GM23338 (cell line): ENCODE results near the gene RBM44. TPM values are rescaled to one million over a fixed set of nuclear protein-coding genes. Genes with fewer than 3 reads are reported as not detected.

ENCODE experiments used
- ATAC-seq: fragments of 200-7000 bp; cut with Tn5 transposase; 3 replicates; pipeline ENCODE4 v1.9.1; 2020
- DNase-seq: peaks from one replicate; pipeline ENCODE4 v3.0.0-alpha.2; 2015; ENCODE audit warnings: low spot score
- H2AFZ ChIP-seq: fragments of 200-600 bp; sonication (generic); 2 replicates; pipeline ENCODE4 v1.8.0; 2016; ENCODE audit warnings: antibody characterized with exemption, mild to moderate bottlenecking, moderate library complexity
- H3F3A ChIP-seq: fragments of 200-600 bp; sonication (generic); replicated peaks from 2 replicates; pipeline ENCODE4 v1.8.0; 2017; ENCODE audit warnings: antibody characterized with exemption, mixed run types, low read depth
- H3K27ac ChIP-seq: fragments of 200-600 bp; sonication (generic); 2 replicates; pipeline ENCODE4 v1.6.1; 2016; ENCODE audit warnings: low read depth
- H3K27me3 ChIP-seq: fragments of 200-600 bp; sonication (generic); 2 replicates; pipeline ENCODE4 v1.8.0; 2016; ENCODE audit warnings: mild to moderate bottlenecking, mixed run types, moderate library complexity; ENCODE audit not compliant: insufficient read depth
- H3K36me3 ChIP-seq: fragments of 200-600 bp; sonication (generic); 2 replicates; pipeline ENCODE4 v1.8.0; 2016; ENCODE audit warnings: mild to moderate bottlenecking; ENCODE audit not compliant: insufficient read depth
- H3K4me1 ChIP-seq: fragments of 200-600 bp; sonication (generic); 2 replicates; pipeline ENCODE4 v1.8.0; 2016; ENCODE audit warnings: mild to moderate bottlenecking, moderate library complexity; ENCODE audit not compliant: insufficient read depth
- H3K4me2 ChIP-seq: fragments of 200-600 bp; sonication (generic); 2 replicates; pipeline ENCODE4 v1.7.1; 2017; ENCODE audit warnings: mixed run types
- H3K4me3 ChIP-seq: fragments of 200-600 bp; sonication (generic); 2 replicates; pipeline ENCODE4 v1.6.1; 2016; ENCODE audit warnings: mixed run types
- H3K79me2 ChIP-seq: fragments of 200-600 bp; sonication (generic); replicated peaks from 2 replicates; pipeline ENCODE4 v1.8.0; 2017; ENCODE audit warnings: mild to moderate bottlenecking; ENCODE audit not compliant: insufficient read depth
- H3K9me2 ChIP-seq: fragments of 200-600 bp; sonication (generic); 2 replicates; pipeline ENCODE4 v1.8.0; 2017; ENCODE audit not compliant: insufficient read depth
- H4K20me1 ChIP-seq: fragments of 200-600 bp; sonication (generic); replicated peaks from 2 replicates; pipeline ENCODE4 v1.8.0; 2017; ENCODE audit warnings: mild to moderate bottlenecking; ENCODE audit not compliant: insufficient read depth
- H3K27ac Mint-ChIP-seq: 2 replicates; pipeline ENCODE4 v1.8.0; 2020; ENCODE audit warnings: inconsistent platforms, mild to moderate bottlenecking, moderate library complexity, mixed read lengths
- H3K27me3 Mint-ChIP-seq: 3 replicates; pipeline ENCODE4 v1.8.0; 2022; ENCODE audit warnings: low read depth, mild to moderate bottlenecking, moderate library complexity, mixed read lengths, inconsistent platforms; ENCODE audit not compliant: insufficient read depth, poor library complexity
- H3K36me3 Mint-ChIP-seq: 3 replicates; pipeline ENCODE4 v1.8.0; 2021; ENCODE audit warnings: low read depth, mild to moderate bottlenecking, inconsistent platforms, moderate library complexity, mixed read lengths
- H3K4me1 Mint-ChIP-seq: 3 replicates; pipeline ENCODE4 v1.8.0; 2020; ENCODE audit warnings: mild to moderate bottlenecking, inconsistent platforms, mixed read lengths
- H3K4me3 Mint-ChIP-seq: 3 replicates; pipeline ENCODE4 v1.8.0; 2021; ENCODE audit warnings: moderate library complexity, mild to moderate bottlenecking, inconsistent platforms, mixed read lengths
- H3K9me3 Mint-ChIP-seq: 3 replicates; pipeline ENCODE4 v1.8.0; 2020; ENCODE audit warnings: moderate library complexity, mild to moderate bottlenecking, inconsistent platforms, mixed read lengths
- CREB1 ChIP-seq: fragments of 250-450 bp; sonication (Bioruptor Pico); IDR thresholded peaks from 2 replicates; pipeline ENCODE4 v1.5.0; 2020; ENCODE audit warnings: low read depth, mild to moderate bottlenecking, moderate library complexity
- CTCF ChIP-seq, 2 experiments: fragments of 200-600 bp in 1 of 2; sonication (generic) in 1 of 2; conservative IDR thresholded peaks; 2 replicates each; pipeline versions ENCODE4 v1.5.1 to v1.6.1; 2016 to 2017; ENCODE audit warnings: antibody characterized with exemption in 2 of 2, low read depth in 2 of 2, mild to moderate bottlenecking in 2 of 2, moderate library complexity in 1 of 2
- EZH2phosphoT487 ChIP-seq: fragments of 200-600 bp; sonication (generic); IDR thresholded peaks from one replicate; pipeline ENCODE4 v1.8.1; 2018; ENCODE audit warnings: antibody characterized with exemption; ENCODE audit not compliant: unreplicated experiment
- JUNB ChIP-seq: IDR thresholded peaks from one replicate; pipeline ENCODE4 v1.6.1; 2016; ENCODE audit warnings: antibody characterized with exemption; ENCODE audit not compliant: unreplicated experiment
- NANOG ChIP-seq: IDR thresholded peaks from 2 replicates; pipeline ENCODE4 v1.6.1; 2016; ENCODE audit warnings: antibody characterized with exemption, borderline replicate concordance
- ZNF114 ChIP-seq: fragments of 250-450 bp; sonication (Bioruptor Pico); IDR thresholded peaks from 2 replicates; pipeline ENCODE4 v1.5.0; 2020; ENCODE audit warnings: mild to moderate bottlenecking, moderate library complexity
- ZNF331 ChIP-seq: fragments of 250-450 bp; sonication (Bioruptor Pico); IDR thresholded peaks from 2 replicates; pipeline ENCODE4 v1.5.0; 2020; ENCODE audit warnings: low read depth, mild to moderate bottlenecking, moderate library complexity
- ZNF462 ChIP-seq: fragments of 250-450 bp; sonication (Bioruptor Pico); IDR thresholded peaks from 2 replicates; pipeline ENCODE4 v1.5.0; 2020; ENCODE audit warnings: mild to moderate bottlenecking, moderate library complexity
- polyA plus RNA-seq: library from polyadenylated mRNA; unstranded; fragments of >200 nt; fragmentation: Nextera tagmentation; extraction: Ambion mirVana; gene quantifications from 2 replicates; pipeline ENCODE4 v1.2.1, GENCODE V29; 2016
- total RNA-seq: library from RNA; depleted of rRNA; stranded (reverse); fragments of >200 nt; shearing (Covaris generic); gene quantifications from 2 replicates; pipeline ENCODE4 v1.2.3, GENCODE V29; 2014

The RBM44 gene
- total and polyA plus RNA-seq, 2 experiments from 2014 or later, result 0.29 to 0.87 TPM

- no peaks in the 10 kb centered on the region for H3K27me3 Mint-ChIP-seq
- peaks cover 9% of the 10 kb centered on the region for H3K4me1 Mint-ChIP-seq
- Histone ChIP-seq H3F3A (no peaks in the 10 kb centered on the region), H3K9me2 (no peaks in the 10 kb centered on the region), H3K4me3 (no peak overlapping the region), H3K4me1 (no peaks in the 10 kb centered on the region), H3K4me2 (no peak overlapping the region), H3K36me3 (peaks cover 10% of the 10 kb centered on the region), H3K27ac (peak overlapping the region; percentile 63; the same call in 1 of the 2 replicates), H3K27me3 (no peaks in the 10 kb centered on the region), H2AFZ (no peak overlapping the region), H3K79me2 (no peaks in the 10 kb centered on the region), H4K20me1 (no peaks in the 10 kb centered on the region; the same call in 1 of the 2 replicates)
- TF ChIP-seq ZNF114 (CRISPR knock-in tag), result no peak
- TF ChIP-seq CTCF (conservative IDR thresholded peaks at IDR 0.05; ENCODE audit: low read depth in 2 of 2), result peak; percentile 73 to 82
- H3K27ac Mint-ChIP-seq, result peak overlapping the region; percentile 51; the same call in 1 of the 2 replicates
- H3K36me3 Mint-ChIP-seq, result peaks cover 42% of the 10 kb centered on the region
- no peak overlapping the region for H3K4me3 Mint-ChIP-seq
- no peaks in the 10 kb centered on the region for H3K9me3 Mint-ChIP-seq
- DNase-seq, result peak; percentile 83
- peak; percentile 97 for ATAC-seq
Measured at GRCh38 chr2:237774811-237775553, 23.6 kb upstream of the RBM44 start.

GRCh38 chr2:237779521-237779920 is 19.1 kb upstream of the RBM44 start:
- Mint-ChIP-seq H3K4me1 (no peaks in the 10 kb centered on the region), H3K36me3 (peaks cover 73% of the 10 kb centered on the region), H3K27me3 (no peaks in the 10 kb centered on the region), H3K27ac (no peak overlapping the region), H3K9me3 (peaks cover 10% of the 10 kb centered on the region; the same call in 2 of the 3 replicates), H3K4me3 (no peak overlapping the region)
- Histone ChIP-seq H3K4me3 (no peak overlapping the region), H3K27ac (no peak overlapping the region), H3K27me3 (no peaks in the 10 kb centered on the region), H3K4me2 (no peak overlapping the region), H3K4me1 (no peaks in the 10 kb centered on the region), H3F3A (no peaks in the 10 kb centered on the region), H3K79me2 (no peaks in the 10 kb centered on the region), H3K36me3 (peaks cover 14% of the 10 kb centered on the region), H3K9me2 (peaks cover under 1% of the 10 kb centered on the region; the same call in 1 of the 2 replicates), H2AFZ (no peak overlapping the region), H4K20me1 (no peaks in the 10 kb centered on the region; the same call in 1 of the 2 replicates)
- ATAC-seq (no peak), DNase-seq (no peak)
- TF ChIP-seq ZNF331 (no peak), NANOG (no peak), JUNB (no peak), ZNF114 (CRISPR knock-in tag) (no peak), CREB1 (no peak), ZNF462 (CRISPR knock-in tag) (no peak), EZH2phosphoT487 (no peak)
